A549 treated with dexamethasone at 1 μM for 4 hours (cell line): ENCODE data around the gene ARMH3. TPM values are rescaled to one million over a fixed set of nuclear protein-coding genes. Genes with fewer than 3 reads are reported as not detected.

Experiments
- total RNA-seq: library from RNA; stranded (reverse); fragments of 200-300 nt; extraction: Qiagen RNA extraction; gene quantifications from 5 replicates; pipeline ENCODE4 v1.2.3, GENCODE V29; 2022

Gene ARMH3, protein sequence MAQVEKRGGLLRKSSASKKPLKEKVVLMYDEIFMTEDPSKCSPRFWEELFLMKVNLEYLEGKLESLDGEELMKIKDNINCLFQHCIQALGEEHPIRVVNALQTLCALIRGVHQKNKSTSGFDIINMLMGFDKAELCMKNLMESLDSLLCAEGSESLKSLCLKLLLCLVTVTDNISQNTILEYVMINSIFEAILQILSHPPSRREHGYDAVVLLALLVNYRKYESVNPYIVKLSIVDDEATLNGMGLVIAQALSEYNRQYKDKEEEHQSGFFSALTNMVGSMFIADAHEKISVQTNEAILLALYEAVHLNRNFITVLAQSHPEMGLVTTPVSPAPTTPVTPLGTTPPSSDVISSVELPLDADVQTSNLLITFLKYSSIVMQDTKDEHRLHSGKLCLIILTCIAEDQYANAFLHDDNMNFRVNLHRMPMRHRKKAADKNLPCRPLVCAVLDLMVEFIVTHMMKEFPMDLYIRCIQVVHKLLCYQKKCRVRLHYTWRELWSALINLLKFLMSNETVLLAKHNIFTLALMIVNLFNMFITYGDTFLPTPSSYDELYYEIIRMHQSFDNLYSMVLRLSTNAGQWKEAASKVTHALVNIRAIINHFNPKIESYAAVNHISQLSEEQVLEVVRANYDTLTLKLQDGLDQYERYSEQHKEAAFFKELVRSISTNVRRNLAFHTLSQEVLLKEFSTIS
- 9.7 to 11.5 TPM (median 11.0 TPM) in 5 replicates for total RNA-seq

DNA sequence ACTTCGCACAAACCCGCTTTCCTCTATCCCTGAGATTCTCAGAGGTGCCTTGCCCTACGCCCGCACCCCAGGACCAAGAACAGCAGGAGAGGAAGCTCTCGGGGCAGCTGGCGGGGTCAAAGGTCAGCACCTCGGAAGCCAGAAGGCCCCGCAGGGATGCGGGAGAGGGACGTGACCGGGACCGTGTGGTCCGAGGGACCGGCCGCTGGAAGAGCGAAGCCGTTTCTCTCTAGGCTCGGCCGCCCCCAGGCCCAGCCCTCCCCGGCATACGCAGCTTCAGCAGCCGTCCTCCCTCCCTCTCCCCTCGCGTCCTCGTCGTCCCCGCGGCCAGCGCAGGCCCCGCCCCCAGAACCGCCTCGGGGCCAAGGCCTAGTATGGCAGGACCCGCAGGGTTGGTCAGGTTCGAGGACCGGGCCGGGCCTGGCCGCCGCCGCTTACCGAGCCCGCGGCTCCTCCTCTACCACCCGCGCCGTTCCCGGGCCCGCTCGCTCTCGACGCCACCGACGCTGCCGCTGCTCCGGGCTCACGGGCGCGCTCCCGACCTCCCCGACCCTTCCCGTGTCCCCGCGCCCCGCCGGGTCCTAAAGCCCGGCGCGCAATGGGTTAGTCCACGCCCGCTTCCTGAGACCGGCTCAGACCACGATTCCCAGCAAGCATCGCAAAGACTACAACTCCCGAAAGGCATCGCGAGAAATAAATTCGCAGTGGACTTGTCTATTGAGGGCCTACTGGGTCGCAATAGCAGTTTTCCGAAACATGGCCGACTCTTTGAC, at the start of gene ARMH3:
ARMH3 (minus strand) TSS at position 527 of the 773 bp plus-strand sequence. CDS start 16,059 bp downstream, outside the sequence.

DNA sequence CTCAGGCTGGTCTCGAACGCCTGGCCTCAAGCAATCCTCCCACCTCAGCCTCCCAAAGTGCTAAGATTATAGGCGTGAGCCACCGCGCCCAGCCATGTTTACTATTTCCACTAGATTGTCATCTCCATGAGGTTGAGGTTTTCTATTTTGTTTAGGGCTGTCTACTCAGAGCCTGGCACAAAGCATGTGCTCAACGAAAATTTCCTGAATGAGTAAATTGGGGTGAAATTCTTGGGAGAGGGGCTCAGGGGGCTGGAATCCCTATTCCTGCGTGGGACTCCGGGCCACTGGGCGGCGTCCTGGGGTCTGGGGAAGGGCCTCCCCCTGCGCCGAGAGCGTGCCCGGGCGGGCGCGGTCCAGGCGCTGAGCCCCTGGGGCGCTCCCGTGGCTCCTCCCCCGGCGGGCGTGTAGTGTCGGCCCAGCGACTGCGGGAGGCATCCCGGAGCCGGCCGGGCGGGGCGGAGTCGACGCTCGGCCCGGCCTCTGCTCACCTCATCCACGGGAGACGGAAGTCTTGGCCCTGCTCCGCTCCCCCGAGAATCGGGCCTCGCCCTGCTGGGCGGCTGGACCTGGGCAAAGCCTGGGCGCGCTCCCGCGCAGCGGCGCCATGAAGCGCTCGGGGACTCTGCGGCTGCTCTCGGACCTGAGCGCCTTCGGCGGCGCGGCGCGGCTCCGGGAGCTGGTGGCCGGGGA, 9.0 kb upstream of the ARMH3 start, which contains the start of gene HPS6:
HPS6 (plus strand) TSS at position 482 of the 693 bp plus-strand sequence; CDS start at position 608, 126 bp downstream.

DNA sequence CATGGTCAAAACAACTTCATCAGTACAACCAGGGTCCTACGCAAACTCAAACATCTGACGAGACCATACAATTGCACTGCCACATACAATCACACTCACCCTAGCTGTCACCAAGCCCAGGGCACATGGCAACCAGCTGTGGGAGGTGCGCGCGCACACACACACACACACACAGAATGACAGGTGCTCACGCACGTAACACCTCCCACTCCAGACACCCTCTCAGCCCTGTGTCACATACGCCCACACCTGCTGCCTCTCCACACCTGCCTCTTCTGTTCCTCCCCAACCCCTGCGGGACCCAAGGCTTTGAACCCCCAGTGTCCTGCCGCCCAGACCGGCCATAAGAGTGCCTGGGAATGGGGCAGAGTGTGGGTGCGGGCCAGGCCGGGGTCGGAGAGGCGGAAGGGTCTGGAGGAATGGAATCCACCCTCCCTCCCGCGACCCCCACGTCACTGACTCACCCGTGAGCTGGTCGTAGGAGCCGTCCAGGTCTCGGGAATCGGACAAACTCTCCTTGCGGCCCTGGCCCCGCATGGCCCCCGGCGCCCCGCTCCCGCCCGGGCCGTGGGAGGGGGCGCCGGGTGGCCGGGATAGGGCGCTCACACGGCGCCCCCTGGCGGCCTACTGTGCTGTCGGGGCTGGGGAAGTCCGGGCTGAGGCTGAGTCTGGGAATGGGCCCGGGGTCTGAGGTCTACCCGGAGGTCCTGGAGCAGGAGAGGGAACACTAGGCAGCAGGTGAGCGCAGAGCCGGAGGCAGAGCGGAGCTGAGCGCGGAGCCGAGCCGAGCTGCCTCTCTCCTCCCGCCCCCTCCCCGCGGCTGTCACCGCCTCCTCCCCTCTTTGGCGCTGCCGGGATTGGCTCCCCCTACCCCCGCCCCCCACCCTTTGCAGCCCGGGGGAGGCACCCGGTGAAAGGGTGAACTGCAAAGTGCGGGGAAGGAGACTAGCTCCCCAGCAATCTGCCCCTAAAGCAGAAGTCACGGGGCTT, 212.6 kb downstream of the ARMH3 start, which contains the start of gene KCNIP2:
KCNIP2 (minus strand) TSS at position 769 of the 990 bp plus-strand sequence; CDS start at position 537, 232 bp downstream.

DNA sequence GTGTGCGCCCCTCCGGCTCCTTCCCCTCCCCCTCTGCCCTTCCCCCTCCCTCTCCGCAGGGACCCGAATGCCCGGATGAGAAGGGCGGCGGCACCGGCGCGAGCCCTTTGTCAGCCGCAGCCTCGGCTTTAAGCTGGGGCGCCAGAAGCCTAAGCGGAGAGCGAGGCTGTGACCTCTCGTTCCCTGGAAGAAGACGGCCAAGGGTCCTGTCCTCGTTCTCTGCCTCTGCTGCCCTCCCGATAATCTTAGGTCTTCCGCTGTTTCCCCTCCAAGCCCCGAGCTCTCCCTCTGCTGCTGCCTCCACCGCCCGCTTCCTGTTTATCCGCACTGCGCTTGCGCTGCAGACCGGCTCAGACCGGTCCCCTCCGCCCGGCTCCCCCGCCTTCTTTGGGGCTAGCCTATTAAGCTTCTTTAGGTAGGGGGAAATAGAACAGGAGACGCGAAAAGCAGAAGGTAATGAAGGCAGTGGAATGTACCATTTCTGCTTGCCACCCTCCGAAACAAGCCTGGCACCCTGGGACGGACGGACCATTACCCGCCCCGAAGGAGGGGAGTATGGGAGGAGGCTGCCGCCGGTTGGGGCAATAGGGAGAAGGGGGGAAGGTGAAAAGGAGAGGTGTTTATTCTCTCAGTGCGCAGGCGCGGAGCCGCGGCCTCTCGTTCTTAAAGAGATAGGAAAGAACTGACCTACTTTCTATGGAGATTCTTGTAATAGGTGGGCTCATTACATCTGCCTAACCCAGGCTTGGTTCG, 237.7 kb downstream of the ARMH3 start, which contains the start of gene OGA:
OGA (minus strand) TSS at position 326 of the 753 bp plus-strand sequence. CDS start 422 bp downstream, outside the sequence.

Other genes with a start within 250 kb of the ARMH3 start
- 67.0 to 82.8 TPM (median 71.7 TPM) in 5 replicates for gene OGA, start 237.7 kb downstream of the ARMH3 start, total RNA-seq
- gene KCNIP2, start 212.4 kb downstream of the ARMH3 start, total RNA-seq: 0.54 to 0.87 TPM (median 0.70 TPM) in 5 replicates
- 26.7 to 37.1 TPM (median 32.9 TPM) in 5 replicates for gene HPS6, start 9.2 kb upstream of the ARMH3 start, total RNA-seq
- gene LDB1, start 64.2 kb upstream of the ARMH3 start, total RNA-seq: 23.8 to 36.7 TPM (median 36.2 TPM) in 5 replicates
- 39.1 to 63.8 TPM (median 62.3 TPM) in 5 replicates for gene PPRC1, start 76.9 kb upstream of the ARMH3 start, total RNA-seq
- 157 to 178 TPM (median 169 TPM) in 5 replicates for gene NOLC1, start 96.2 kb upstream of the ARMH3 start, total RNA-seq
- gene ELOVL3, start 170.1 kb upstream of the ARMH3 start, total RNA-seq: 0.21 to 0.37 TPM (median 0.34 TPM) in 5 replicates
- gene PITX3, start 185.3 kb upstream of the ARMH3 start, total RNA-seq: 0.89 to 1.5 TPM (median 1.1 TPM) in 5 replicates
- 16.6 to 29.9 TPM (median 28.2 TPM) in 5 replicates for gene GBF1, start 189.4 kb upstream of the ARMH3 start, total RNA-seq